ENCODE data around the gene GJA10.

GJA10 gene

DNA sequence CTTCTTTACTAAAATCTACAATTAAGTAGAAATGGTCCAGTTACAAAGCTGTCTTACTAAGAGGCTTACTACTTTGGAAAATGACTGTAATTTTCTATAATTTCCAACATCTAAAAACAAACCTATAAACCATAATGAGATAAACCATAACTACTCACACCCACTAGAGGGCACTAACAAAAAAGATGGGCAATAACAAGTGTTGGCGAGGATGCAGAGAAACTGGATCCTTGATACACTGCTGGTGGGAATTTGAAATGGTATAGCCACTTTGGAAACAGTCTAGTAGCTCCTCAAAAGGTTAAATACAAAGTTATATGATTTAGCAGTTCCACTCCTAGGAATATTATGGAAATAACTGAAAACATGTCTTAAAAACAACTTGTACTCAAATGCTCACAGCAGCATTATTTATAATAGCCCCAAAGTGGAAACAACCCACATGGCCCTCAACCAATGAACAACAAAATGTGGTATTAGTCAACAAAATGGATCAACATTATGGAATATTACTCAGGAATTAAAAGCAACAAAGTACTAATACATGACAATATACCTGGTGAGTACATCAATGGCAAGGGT is 50.6 kb downstream of the GJA10 start:
- DNase-seq (ENCODE audit: low read depth in 4 of 4, low spot score in 1 of 4): no peak
